Measurements from ENCODE around the gene NCKIPSD.

NCKIPSD gene

DNA sequence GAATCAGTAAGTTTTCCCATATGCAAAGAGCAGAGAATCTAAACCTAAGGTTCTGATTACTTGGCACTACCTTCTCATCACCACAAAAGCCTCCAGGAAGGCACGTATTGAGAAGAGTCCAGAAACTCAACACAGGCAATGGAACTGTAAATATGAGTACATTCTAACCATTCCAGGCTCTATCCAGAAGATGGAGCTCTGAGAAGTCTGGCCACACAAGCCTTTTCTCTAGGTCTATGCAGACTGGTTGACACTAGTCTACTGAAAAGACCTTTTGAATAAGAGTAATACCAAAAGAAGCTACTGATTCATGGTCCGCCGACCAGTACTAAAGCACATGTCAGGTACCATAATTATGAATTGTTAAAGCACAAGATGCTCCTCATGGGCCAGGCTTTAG, 12.2 kb upstream of the NCKIPSD start:
- no peak for FAIRE-seq
- DNase-seq (ENCODE audit: low spot score): no peak

DNA sequence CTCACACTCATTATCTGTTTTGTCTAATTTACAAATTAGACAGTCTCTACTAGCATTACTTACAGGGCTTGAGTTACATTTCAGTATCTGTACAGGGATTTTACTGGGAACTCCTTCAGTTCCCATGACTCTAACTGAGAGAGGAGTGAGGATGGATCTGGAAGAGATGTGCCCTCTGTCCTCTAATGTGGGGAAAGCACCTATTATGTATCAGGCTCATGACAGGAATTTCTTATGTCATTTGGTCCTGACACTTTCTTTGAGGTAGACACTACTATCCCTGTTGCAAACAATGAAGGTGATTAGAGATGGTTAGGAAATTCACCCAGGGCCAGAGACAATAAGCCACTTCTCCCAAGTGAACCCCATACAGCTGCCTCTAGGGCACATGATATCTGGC, 10.9 kb upstream of the NCKIPSD start:
- DNase-seq (ENCODE audit: low spot score) (no peak), FAIRE-seq (no peak)

DNA sequence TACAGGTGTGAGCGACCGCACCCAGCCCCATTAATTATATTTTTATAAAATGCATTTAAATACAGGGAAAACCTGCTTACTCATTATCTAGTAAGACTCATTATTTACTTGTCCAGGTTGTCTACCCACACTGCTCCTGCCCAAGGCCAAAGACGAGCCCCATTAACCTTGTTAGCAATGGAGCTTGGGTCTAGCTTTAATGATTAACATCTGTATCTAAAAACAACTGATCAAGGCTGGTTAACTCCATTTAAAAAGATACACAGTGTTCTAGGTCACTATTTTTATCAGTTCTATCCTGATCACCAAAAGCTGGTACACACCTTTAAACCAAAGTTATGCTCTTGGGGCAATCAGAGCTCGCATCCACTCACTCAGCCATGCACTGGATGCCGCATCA, 10.4 kb upstream of the NCKIPSD start:
- FAIRE-seq: no peak

DNA sequence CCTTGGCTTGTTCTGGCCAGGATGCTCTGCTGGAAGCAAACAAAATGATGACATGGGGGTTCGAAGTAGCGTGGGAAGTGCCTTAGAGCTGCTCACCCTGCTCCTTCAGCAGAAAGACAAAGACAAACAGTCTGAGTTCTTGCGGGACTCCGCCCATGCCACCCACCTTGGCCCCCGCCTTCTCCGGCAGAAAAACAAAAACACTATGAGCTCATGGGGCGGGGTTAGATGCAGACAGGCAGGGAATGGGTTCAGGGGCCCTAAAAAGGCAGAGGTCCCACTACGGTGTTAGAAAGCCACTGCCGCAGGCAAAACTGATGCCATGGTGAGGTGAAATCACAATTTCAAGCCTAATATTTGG, 9.7 kb upstream of the NCKIPSD start:
- DNase-seq (ENCODE audit: low spot score) (no peak), FAIRE-seq (no peak)

More for the DNA sequence above, 10.4 kb upstream of the NCKIPSD start:
- DNase-seq (ENCODE audit: low spot score): no peak

DNA sequence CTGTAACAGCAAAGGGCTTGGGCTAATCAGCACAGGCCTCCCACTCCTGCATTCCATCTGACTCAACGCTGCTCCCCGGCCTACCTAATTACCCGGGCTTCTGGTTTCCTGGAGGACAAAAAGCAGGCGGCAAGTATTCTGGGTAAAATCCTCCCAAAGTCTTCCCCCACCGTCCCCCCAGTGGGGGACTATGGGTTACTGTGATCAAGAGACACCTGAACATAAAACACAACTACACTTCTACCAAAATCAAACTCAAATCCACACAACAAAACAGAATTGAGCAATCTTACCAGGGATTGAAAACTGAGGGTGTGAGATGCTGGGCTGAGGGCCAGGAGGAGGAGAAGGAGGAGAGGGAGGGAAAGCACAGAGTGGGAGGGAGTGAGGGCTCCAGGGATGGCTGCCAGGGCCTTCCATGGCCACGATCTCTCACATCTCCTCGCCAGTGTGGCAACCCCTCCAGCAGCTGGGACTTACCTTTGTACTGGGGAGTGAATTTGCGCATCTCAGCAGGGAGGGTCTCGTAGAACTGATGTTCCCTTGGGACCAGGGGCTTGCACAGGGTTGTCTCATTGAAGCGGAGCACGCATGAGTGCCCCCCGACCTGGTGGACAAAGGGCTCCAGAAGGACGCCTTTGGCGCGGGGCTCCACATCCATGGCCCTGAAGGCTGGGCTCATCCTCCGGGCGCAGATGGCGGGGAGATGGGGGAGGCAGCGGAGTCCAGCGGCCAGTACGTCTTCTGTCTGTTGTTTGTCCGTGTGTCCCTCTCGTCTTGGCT, 9.1 kb upstream of the NCKIPSD start:
- DNase-seq (ENCODE audit: low spot score): no peak
- no peak for FAIRE-seq

DNA sequence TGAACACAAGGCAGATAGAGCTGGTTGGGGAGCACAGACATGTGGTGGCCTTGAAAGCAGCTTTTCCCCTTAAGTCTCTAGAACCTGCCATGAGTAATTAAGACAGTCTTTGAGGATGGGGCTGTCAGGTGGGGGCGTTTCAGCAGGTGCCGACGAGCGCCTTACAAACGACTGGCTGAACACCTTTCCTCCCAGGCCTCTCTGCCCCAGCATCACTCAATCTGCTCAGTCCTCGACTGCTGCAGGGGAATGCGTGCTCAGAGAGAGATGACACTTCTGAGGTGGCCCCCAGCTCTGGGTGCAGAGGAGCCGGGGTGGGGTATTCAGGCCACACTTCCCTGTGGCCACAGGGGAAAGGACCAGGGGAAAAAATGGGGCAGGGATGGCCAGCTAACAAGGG, 8.1 kb upstream of the NCKIPSD start:
- DNase-seq (ENCODE audit: low spot score) (no peak), FAIRE-seq (no peak)

DNA sequence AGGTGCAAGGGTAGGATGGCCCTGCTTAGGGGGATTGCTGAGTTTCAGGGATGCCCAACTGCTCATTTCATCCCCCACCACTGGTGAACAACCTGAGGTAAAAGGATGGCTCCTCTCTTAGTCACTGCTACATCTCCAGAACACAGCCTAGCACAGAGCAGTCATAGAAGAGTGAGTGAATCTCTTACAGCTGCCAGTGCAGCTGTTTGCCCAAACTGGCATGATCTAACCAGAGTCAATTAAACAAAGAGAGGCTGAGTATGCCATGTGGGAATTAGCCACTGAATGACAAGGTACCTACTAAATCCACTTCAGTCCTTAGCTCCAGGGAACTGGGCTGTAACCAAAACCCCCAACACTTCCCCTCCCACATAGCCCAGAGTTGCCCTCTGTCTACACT, 6.8 kb upstream of the NCKIPSD start:
- DNase-seq (ENCODE audit: low spot score): no peak
- no peak for FAIRE-seq

DNA sequence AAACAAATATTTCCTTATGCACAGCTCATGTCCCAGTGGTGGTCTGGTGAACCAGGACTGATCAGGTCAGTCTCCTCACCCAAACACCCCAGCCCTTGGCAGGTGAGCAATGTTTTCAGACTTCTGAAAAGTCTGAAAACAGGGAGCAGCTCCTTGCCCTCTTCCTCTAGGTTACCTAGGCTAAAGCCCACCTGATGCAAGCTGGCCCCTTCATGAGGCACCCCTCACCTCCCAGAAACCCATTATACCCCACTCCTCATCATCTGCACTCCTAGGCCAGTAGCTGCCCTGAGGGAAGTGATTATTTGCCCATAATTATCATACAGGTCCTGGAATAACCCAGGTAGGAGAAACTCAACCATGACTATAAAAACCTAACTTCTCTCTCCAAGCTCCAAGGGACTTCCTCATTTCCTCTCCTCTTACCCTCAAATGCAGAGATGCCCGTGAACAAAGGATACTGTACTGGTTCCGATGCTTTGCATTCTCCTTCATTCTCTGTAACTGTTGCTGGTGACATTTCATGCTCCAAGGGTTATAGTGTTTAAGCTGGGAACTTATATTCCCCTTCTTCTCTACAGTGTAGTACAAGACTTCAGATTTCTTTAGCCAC, 5.2 kb upstream of the NCKIPSD start:
- FAIRE-seq (no peak), DNase-seq (ENCODE audit: low spot score) (no peak)

DNA sequence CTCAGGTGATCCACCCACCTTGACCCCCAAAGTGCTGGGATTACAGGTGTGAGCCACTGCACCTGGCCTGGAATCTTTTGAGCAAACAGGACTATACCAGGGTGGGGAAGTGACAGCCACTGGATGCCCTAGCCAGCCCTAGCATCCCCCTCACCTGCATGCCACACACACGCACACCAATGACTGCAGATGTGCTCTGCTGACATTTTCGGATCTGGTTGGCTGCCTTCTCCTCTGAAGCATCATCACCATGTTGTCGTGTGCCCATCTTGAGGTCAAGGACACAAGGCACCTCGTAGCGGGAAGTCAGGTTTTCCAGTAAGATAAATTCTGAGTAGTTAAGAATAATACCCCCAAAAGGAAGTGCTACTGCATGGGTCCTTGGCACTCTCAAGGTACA, 3.7 kb upstream of the NCKIPSD start:
- DNase-seq (ENCODE audit: low spot score): no peak
- FAIRE-seq: no peak

DNA sequence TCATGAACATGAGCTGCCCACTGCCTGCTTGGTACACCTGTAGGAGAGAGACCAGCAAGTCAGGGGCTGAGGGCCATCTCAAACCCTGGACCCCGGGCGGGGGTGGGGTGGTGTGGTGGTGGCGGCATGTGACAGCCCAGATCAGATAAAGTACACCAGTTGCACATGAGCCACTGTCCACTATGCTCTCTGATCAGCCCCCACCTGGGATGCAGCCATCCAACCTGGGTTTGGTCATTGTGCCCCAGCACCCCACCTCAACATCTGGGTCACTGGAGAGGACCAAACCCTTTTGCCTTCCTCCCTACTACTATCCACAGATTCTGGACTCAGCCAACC, 3.0 kb upstream of the NCKIPSD start:
- FAIRE-seq: no peak
- no peak for DNase-seq (ENCODE audit: low spot score)

DNA sequence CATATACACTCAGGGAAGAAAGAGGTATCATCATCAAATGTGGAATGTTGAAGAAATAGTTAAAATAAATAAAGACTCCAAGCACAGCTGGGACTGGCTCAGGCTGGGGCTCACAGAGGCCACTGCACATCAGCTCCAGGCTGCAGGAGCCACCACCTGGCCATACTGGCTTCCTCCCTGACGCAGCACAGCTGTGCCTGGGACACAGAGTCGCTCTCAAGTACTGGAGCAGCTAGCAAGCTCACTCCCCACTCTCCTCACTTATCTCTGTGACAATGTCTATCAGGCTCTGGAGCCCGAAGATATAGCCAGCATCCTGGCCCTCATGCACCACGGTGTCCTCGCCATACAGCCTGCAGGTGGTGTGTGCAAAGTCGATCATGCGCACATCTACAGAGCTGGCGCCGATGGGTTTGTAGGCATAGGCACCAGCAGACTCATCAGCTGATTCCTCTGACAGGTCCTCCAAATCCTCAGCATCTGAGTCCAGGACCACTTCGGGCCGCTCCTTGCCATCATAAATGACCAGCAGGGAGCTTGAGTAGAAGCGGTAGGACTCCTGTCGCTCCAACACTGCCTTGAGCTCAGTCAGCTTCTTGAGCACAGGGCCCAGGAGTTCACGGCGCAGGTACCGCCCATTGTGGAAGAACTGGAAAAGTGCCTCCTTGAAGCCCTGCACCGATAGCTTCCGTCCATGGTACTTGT, 2.5 kb upstream of the NCKIPSD start:
- FAIRE-seq (no peak), DNase-seq (ENCODE audit: low spot score) (no peak)

DNA sequence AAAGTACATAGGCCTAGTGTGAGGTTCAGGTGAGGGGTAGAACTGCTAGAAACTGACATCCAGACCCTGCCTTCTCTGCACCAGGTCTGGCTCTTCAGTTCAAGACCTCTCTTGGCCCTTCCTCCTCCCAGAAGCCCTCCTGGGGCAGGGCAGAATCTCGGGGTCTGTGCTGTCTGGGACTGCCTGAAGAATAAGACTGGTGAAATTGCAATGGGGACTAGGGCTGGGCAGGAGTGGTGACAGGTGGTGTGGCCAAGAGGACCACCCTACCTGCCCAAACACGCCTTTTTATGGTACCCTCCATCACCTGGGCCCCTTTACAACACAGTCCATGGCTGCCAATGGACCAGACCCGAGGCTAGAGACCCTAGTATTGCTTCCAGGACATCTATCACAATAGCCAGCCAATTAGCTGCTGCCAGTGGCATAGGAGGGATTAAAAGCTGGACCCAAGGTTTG, 1.5 kb upstream of the NCKIPSD start:
- DNase-seq (ENCODE audit: low spot score): no peak
- FAIRE-seq: no peak

DNA sequence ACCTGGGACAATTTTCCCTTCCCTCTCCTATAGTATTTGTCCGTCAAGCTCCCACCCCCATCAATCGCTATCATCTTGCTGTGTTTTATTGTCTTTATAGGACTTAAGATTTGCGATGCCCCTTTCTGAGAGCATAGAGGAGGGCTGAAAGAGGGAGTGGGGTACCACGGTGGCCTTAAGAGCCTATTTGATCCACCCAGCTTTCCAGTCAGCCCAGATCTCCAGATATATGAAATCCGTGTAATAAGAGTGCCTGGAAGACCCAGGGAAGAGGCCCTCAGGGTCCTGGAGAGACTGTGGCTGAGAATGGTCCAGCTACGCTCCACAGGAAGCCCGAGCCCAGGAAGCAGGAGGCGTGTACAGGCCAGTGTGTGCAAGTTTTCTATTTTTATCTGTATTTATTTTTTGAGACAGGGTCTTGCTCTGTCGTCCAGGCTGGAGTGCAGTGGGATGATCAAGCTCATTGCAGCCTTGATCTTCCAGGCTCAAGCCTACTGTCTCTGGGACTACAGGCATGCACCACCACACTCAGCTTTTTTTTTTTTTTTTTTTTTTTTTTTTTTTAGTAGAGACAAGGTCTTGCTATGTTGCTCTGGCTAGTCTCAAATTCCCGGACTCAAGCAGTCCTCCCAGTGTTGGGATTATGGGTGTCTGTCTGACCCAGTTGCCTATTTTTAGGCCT, 964 bp upstream of the NCKIPSD start:
- FAIRE-seq (no peak), DNase-seq (ENCODE audit: low spot score) (no peak)

DNA sequence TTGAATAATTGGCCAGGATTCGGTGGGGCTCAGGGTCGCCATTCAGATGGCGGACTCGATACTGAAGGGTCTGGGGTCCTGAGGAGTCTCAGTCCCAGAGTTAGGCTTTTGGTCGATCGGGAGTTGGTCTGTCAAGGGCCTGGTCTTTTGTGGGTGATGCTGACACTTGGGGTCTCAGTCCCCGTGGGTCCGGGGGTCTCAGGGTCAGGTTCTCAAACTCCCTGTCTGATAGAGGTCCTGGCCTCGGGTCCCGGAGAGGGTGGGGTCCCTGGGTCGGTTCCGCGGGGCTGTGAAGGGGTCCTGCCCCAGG, 467 bp downstream of the NCKIPSD start:
- FAIRE-seq (no peak), DNase-seq (ENCODE audit: low spot score) (no peak)

DNA sequence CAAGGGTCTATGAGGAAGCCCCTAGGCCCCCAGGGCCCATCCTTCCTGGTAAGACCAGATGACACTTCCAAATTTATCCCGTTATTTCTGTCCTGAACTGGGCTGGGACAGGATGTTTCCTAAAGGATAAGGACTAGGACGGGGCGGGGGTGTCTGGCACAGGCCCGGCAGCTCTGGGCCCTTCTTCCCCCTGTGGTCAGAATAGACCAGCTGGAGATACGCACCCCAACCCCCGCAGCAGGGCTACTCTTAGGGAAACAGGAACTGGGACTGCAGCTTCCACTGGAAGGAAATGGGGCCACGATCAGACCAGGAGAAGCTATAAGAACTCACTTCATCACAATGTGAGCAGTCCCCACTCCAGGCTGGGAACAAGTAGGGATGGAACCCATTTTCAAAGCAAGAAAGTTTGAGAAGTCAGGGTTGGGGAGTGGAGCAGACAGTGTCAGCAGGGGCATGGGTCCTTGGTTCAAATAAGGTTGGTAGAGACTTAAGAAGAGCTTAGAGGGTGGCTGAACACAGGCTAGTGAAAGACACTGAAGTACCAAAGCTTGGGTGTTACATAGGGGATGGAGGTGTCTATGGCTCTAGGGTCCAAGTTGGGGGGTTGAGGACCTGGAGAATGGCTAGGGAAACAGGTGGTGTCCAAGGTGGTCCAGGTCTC, 1.1 kb downstream of the NCKIPSD start:
- no peak for DNase-seq (ENCODE audit: low spot score)

DNA sequence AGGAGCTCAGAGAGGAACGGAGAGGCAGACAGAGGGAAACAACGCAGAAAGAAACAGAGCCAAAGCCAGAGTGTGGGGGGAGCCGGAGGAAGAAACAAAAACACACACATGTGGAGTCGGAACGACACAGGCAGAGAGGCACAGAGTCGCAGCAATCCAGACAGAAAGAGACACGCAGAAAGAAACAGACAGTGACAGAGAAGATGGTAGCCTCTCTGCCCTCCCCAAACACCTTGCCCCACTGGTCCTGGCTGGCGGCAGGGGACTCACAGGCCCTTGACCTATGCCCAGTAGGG, 1.7 kb downstream of the NCKIPSD start:
- DNase-seq (ENCODE audit: low spot score) (no peak), FAIRE-seq (no peak)

More for the DNA sequence above, 1.1 kb downstream of the NCKIPSD start:
- no peak for FAIRE-seq

DNA sequence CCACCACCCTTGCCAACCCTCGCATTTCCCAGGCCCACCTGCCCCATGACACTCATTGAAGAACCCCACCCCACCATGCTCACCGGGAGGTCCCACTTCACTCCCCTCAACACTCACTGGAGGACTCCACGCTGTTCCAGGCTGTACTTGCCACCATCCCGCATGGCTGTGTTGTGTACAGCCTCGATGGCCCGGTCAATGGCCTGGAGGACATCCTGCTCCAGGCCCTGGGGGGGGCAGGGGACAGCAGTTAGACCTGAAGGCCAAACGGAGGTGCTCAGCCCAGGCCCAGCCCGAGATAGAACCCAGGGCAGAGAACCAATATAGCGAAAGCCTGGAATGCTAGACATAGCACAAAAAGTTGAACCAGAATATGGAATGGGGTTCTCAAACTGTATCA, 2.9 kb downstream of the NCKIPSD start:
- FAIRE-seq: no peak
- no peak for DNase-seq (ENCODE audit: low spot score)

DNA sequence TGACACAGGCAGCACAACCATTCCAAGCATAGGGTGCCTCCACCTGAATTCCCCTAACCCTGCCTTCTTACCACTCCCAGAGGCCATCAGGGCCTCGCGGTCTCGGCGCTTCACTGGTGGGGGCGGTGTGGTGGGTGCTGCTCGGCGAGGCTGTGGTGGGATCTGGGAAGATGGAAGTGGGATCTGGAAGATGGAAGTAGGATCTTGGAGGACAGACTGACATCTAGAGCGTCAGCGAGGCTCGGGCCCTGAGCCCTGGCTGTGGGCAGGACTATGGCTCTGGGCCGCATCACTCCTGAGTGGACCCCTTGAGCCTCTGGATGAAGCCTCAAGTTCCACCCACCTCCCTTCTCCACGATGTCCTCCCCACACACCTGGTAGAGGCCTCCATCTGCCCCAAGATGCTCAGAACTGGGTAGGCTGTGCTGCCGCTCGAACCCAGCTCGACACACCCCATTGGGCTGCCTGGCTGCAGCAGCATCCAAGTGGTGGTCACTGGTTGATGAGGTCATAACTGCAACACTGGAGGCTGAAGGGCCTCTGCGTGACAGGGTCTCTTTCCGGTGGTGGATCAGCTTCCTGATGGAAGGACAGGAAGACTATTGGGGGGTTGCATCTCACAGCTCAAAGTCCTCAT, 3.6 kb downstream of the NCKIPSD start:
- no peak for DNase-seq (ENCODE audit: low spot score)
- FAIRE-seq: no peak

DNA sequence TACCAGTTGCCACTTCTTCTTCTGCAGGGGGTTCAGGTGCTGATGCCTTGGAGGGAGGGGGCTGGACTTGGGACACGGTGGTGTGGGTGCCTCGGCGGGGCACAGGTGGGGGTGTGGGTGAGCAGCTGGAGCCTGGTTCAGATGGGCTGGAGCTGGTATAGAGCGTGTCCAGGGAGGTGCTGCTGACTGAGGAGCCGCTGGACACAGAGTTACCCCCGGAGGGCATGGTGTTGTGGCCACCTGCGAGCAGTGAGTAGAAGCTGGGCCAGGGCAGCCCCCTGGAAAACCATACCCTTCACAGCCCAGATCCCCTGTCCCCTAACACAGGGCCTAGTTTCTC, 4.2 kb downstream of the NCKIPSD start:
- FAIRE-seq (no peak), DNase-seq (ENCODE audit: low spot score) (no peak)

DNA sequence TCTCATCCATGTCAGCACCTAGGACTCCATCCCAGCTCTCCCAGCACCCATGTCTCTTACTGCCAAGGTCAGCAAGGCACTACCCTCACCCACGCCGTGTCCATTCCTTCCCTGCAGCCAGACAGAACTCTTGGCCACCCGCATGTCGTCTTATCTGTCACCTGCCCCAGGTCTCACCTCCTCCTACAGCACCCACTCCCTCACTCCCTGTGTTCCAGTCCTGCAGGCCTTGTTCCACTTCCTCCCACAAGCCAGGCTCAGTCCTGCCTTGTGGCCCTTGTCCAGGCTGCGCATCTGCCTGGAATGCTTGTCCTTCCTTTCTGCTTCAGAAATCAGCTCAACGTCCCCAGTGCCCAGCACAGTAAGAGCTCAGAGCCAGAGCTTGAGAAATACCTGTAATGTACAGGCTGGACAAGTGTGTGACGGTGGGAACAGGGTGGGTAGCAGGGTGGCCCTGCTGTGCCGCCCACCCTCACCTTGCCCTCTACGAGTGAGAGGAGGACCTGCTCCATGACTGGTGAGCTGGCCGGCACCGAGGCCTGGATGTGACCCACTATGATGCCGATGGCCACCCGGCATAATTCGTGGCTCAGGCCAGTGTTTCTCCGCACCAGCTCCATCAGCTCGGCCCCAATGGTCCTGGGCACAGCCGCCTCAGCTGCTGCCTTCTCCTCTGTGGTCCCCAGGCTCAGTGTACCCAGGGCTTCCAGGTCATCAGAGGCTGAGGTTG, 4.7 kb downstream of the NCKIPSD start:
- DNase-seq (ENCODE audit: low spot score) (no peak), FAIRE-seq (no peak)

Measured in urothelium cell line (cell line).